GM19372 (cell line): ENCODE data around the gene ISL2.

Source experiments
- ATAC-seq: cut with Tn5 transposase; IDR thresholded peaks from one replicate; pipeline ENCODE4 v1.9.1; 2021; ENCODE audit warnings: mild to moderate bottlenecking, low read depth, moderate library complexity; ENCODE audit not compliant: unreplicated experiment

The ISL2 gene

GRCh38 chr15:76341366-76342057, 4.9 kb downstream of the ISL2 start:
- ATAC-seq: no peak

GRCh38 chr15:76342058-76342381, 5.4 kb downstream of the ISL2 start:
- no peak for ATAC-seq

GRCh38 chr15:76342382-76343201, 6.0 kb downstream of the ISL2 start:
- ATAC-seq: no peak

- ATAC-seq: no peak
Measured at GRCh38 chr15:76343313-76343996, 6.9 kb downstream of the ISL2 start.

- no peak for ATAC-seq
Measured at GRCh38 chr15:76344893-76345582, 8.5 kb downstream of the ISL2 start.

GRCh38 chr15:76345583-76345879, 9.0 kb downstream of the ISL2 start:
- no peak for ATAC-seq

- no peak for ATAC-seq
Measured at GRCh38 chr15:76345880-76346668, 9.5 kb downstream of the ISL2 start.

GRCh38 chr15:76346669-76347481, 10.3 kb downstream of the ISL2 start:
- ATAC-seq: no peak

- no peak for ATAC-seq
Measured at GRCh38 chr15:76347482-76348055, 11.0 kb downstream of the ISL2 start.

- ATAC-seq: no peak
Measured at GRCh38 chr15:76349301-76350070, 12.9 kb downstream of the ISL2 start.

- no peak for ATAC-seq
Measured at GRCh38 chr15:76353023-76353577, 16.5 kb downstream of the ISL2 start.

GRCh38 chr15:76353903-76354302, 17.3 kb downstream of the ISL2 start:
- ATAC-seq: no peak

- no peak for ATAC-seq
Measured at GRCh38 chr15:76354823-76355440, 18.4 kb downstream of the ISL2 start.

GRCh38 chr15:76358453-76358852, 21.9 kb downstream of the ISL2 start:
- ATAC-seq: no peak

- no peak for ATAC-seq
Measured at GRCh38 chr15:76359152-76359551, 22.6 kb downstream of the ISL2 start.

- ATAC-seq: no peak
Measured at GRCh38 chr15:76360416-76360815, 23.8 kb downstream of the ISL2 start.

- ATAC-seq: no peak
Measured at GRCh38 chr15:76363251-76363650, 26.7 kb downstream of the ISL2 start.

- no peak for ATAC-seq
Measured at GRCh38 chr15:76366714-76367113, 30.1 kb downstream of the ISL2 start.
